ENCODE results near the gene CSPG4. TPM values are rescaled to one million over a fixed set of nuclear protein-coding genes. Genes with fewer than 3 reads are reported as not detected.
A peak's percentile ranks its signal among the peaks of the same experiment; 100 is the strongest.
"Not testable (repeated sequence)": the region's sequence is repeated elsewhere in the genome, so short reads cannot be mapped to it uniquely, and the experiment has no call there.

CSPG4 gene
- total RNA-seq, 1 donor from 2014 or later: 0.18 TPM

DNA sequence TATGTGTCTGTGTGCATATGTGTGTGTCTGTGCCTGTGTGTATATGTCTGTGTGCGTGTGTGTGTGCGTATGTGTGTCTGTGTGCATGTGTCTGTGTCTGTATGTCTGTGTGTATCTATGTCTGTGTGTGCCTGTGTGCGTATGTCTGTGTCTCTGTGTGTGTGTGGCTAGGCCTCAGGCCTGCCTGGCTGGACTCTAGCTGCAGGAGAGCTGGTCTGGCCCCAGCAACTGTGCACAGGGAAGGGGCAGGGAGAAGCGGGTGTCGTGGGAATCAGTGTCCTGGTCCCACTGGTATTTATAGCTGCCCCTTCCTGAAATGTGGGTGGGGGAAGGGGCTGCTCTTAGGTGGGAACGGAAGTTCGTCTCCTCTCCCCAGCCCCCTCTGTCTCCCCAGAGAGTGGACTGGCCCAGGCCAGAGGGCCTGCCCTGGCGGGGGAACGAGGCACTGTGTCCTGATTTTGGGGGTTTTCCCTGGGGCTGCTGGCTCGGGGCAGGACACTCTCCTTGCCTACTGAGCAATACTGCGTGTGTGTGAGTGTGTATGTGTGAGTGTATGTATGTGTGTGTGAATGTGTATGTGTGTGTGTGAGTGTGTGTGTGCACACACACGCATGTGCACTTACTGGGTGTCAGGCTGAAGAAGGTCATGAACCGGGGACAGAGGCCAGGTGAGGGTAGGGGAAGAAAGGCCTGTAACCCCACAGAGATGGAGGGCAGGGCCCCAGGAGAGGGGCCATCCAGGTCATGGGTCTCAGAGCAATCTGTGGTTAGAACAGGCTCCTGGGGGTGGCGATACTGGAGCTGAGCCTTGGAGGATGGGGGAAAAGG is 6.6 kb downstream of the CSPG4 start:
- DNase-seq (ENCODE audit: low spot score): no peak
- TF ChIP-seq CTCF (IDR thresholded peaks at IDR 0.05; ENCODE audit: unreplicated experiment): no peak

DNA sequence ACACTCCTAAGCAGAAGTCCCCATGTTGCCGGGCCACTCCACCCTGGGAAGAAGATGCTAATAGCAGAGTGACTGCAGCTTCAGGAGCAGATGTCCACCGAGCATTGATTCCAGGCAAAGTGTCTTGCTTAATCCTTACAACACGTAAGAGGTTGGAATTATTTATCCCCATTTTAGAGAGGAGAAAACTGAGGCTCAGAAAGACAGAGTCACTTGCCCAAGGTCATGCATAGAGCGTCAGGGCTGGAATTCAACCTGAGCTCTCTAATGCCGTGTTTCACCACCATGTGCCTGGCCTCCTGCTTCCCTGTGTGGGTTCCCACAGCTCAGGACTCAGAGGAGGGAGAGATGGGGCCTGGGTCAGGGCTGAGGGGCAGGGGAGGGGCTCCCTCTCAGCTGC is 7.3 kb downstream of the CSPG4 start:
- not testable (repeated sequence) for H3K4me3 Mint-ChIP-seq (ENCODE audit: unreplicated experiment); H3K36me3 Mint-ChIP-seq (ENCODE audit: low read depth, unreplicated experiment)
- peaks cover 26% of the 10 kb centered on the region for H3K27me3 Mint-ChIP-seq (ENCODE audit: unreplicated experiment)

More for the DNA sequence above, 6.6 kb downstream of the CSPG4 start:
- Mint-ChIP-seq H3K9me3 (ENCODE audit: unreplicated experiment) (no peaks in the 10 kb centered on the region), H3K4me1 (ENCODE audit: unreplicated experiment) (peaks cover 3% of the 10 kb centered on the region), H3K36me3 (ENCODE audit: low read depth, unreplicated experiment) (peaks cover 4% of the 10 kb centered on the region), H3K27me3 (ENCODE audit: unreplicated experiment) (peaks cover 26% of the 10 kb centered on the region), H3K4me3 (ENCODE audit: unreplicated experiment) (peak overlapping the region; percentile 21), H3K27ac (ENCODE audit: unreplicated experiment) (peak overlapping the region; percentile 3)

DNA sequence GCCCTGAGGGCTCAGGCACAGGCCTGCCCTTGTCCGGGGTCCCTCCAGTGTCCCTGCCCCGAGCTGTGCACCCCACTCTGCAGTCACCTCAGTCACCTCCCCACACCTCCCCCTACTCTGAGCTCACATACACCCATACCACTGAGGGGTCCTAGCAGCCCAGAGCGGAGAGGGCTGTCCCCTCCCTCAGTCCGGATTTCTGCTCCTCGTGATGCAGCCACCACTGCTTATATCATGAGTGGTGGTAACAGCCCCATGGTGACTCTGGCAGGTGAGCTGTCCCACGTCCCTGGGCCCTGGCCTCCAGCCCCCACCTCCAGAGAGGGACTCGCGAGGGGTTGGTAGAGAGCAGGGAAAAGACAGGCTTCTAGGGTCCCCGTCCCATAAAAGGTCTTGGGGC is 8.0 kb downstream of the CSPG4 start:
- no peak overlapping the region for H3K27ac Mint-ChIP-seq (ENCODE audit: unreplicated experiment)
- peaks cover 4% of the 10 kb centered on the region for H3K36me3 Mint-ChIP-seq (ENCODE audit: low read depth, unreplicated experiment)
- H3K27me3 Mint-ChIP-seq (ENCODE audit: unreplicated experiment): peaks cover 23% of the 10 kb centered on the region
- H3K4me1 Mint-ChIP-seq (ENCODE audit: unreplicated experiment): peaks cover 3% of the 10 kb centered on the region
- DNase-seq (ENCODE audit: low spot score): no peak
- no peak overlapping the region for H3K4me3 Mint-ChIP-seq (ENCODE audit: unreplicated experiment)
- no peaks in the 10 kb centered on the region for H3K9me3 Mint-ChIP-seq (ENCODE audit: unreplicated experiment)
- TF ChIP-seq CTCF (IDR thresholded peaks at IDR 0.05; ENCODE audit: unreplicated experiment): no peak

More for the DNA sequence above, 7.3 kb downstream of the CSPG4 start:
- H3K27ac Mint-ChIP-seq (ENCODE audit: unreplicated experiment); DNase-seq (ENCODE audit: low spot score); H3K4me1 Mint-ChIP-seq (ENCODE audit: unreplicated experiment); H3K9me3 Mint-ChIP-seq (ENCODE audit: unreplicated experiment): not testable (repeated sequence)

- TF ChIP-seq CTCF (IDR thresholded peaks at IDR 0.05; ENCODE audit: unreplicated experiment): no peak
- Mint-ChIP-seq H3K27ac (ENCODE audit: unreplicated experiment) (no peak overlapping the region), H3K27me3 (ENCODE audit: unreplicated experiment) (peaks cover 23% of the 10 kb centered on the region), H3K9me3 (ENCODE audit: unreplicated experiment) (no peaks in the 10 kb centered on the region), H3K36me3 (ENCODE audit: low read depth, unreplicated experiment) (peaks cover 4% of the 10 kb centered on the region), H3K4me1 (ENCODE audit: unreplicated experiment) (peaks cover 3% of the 10 kb centered on the region), H3K4me3 (ENCODE audit: unreplicated experiment) (no peak overlapping the region)
- no peak for DNase-seq (ENCODE audit: low spot score)
These were observed 8.4 kb downstream of the CSPG4 start for GRCh38 chr15:75704263-75704615.

DNA sequence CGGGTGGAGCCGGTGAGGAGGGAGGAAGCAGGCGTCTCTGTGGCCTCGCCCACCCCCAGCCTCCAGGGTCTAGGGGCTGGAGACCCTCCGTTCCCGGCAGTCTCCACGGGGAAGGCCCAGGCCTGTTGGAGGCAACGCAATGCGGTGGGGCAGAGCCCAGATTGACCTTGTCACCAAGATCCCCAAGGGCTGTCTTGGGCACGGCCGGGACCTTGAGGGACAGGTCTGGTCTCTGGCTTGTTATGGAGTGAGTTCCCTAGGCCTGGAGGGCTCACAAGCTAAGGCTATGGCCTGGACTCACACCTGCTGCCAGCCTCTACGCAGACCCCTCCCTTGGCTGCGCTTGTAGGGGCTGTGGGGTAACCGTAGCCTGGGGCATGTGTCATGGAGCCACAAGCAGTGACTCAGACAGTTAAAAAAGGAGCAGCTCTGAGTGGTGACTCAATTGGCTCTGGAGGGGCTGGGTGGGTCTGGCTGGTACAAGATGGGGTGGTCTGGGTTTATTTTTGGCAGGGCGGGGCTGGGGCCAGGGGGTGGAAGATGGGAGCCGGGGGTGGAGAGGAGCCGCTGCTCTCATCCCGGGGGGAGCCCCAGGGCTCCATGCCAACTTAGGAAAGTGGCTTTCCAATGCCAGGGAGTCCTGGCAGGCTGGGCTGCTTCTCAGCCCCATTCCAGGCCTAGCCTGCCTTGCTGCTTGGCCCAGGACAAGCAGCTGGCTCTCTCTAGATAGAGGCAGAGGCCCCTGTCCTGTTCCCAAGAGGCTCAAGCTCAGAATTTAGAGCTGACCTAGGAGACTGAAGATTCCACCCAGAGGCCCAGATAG is 9.0 kb downstream of the CSPG4 start:
- not testable (repeated sequence) for H3K4me1 Mint-ChIP-seq (ENCODE audit: unreplicated experiment); H3K36me3 Mint-ChIP-seq (ENCODE audit: low read depth, unreplicated experiment); H3K27ac Mint-ChIP-seq (ENCODE audit: unreplicated experiment); DNase-seq (ENCODE audit: low spot score); H3K4me3 Mint-ChIP-seq (ENCODE audit: unreplicated experiment); H3K9me3 Mint-ChIP-seq (ENCODE audit: unreplicated experiment)
- peaks cover 23% of the 10 kb centered on the region for H3K27me3 Mint-ChIP-seq (ENCODE audit: unreplicated experiment)

All from endothelial cell (in vitro differentiated cells).